Mesothelial cell of epicardium (in vitro differentiated cells): ENCODE data around the gene FEM1B. TPM values are rescaled to one million over a fixed set of nuclear protein-coding genes. Genes with fewer than 3 reads are reported as not detected.

Source experiments
- DNase-seq, 2 experiments: peaks; one replicate each; pipeline ENCODE4 v3.0.0; 2021; ENCODE audit warnings: low spot score in 2 of 2; ENCODE audit not compliant: unreplicated experiment in 2 of 2
- H3K27ac Mint-ChIP-seq: 2 replicates; pipeline ENCODE4 v1.8.0; 2021; ENCODE audit warnings: mixed read lengths
- H3K27me3 Mint-ChIP-seq: 2 replicates; pipeline ENCODE4 v1.8.0; 2021; ENCODE audit warnings: low read depth, mixed read lengths
- H3K36me3 Mint-ChIP-seq: 2 replicates; pipeline ENCODE4 v1.8.0; 2021; ENCODE audit warnings: mixed read lengths
- H3K4me1 Mint-ChIP-seq: 2 replicates; pipeline ENCODE4 v1.8.0; 2021; ENCODE audit warnings: mixed read lengths
- H3K4me3 Mint-ChIP-seq: 2 replicates; pipeline ENCODE4 v1.8.0; 2021; ENCODE audit warnings: mild to moderate bottlenecking, moderate library complexity, mixed read lengths
- H3K9me3 Mint-ChIP-seq: 2 replicates; pipeline ENCODE4 v1.8.0; 2021; ENCODE audit warnings: mixed read lengths
- total RNA-seq: library from RNA; stranded (reverse); gene quantifications from 3 replicates; pipeline ENCODE4 v1.2.1, GENCODE V29; 2021
- TF ChIP-seq, protein P1 (sequence below): fragments of 200-600 bp; sonication (generic); IDR thresholded peaks from one replicate; pipeline ENCODE4 v1.5.0; 2021; ENCODE audit warnings: antibody characterized with exemption; ENCODE audit not compliant: unreplicated experiment

FEM1B gene
- total RNA-seq, 1 donor from 2014 or later = 54.6 TPM

DNA sequence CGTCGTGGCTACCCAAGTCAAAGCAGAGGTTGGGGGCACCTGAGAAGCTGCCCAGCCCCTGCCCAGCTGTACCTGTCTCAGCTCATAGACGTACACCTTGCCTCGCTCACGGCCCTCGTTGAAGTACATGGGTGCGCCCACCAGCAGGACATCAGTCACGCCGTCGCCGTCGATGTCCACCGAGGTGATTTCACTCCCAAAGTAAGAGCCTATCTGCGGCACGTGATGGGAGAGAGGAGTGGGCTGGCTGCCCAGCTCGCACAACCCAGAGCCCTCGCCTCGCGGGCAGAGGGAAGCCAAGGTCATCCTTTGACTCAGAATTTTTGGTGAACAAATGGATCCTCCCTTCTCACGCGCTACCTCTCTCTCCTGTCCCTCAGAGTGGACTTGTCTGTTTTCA lies 54.7 kb downstream of the FEM1B start:
- H3K4me1 Mint-ChIP-seq = peaks cover 35% of the 10 kb centered on the region
- H3K27ac Mint-ChIP-seq = no peak overlapping the region
- TF ChIP-seq, protein P1, sequence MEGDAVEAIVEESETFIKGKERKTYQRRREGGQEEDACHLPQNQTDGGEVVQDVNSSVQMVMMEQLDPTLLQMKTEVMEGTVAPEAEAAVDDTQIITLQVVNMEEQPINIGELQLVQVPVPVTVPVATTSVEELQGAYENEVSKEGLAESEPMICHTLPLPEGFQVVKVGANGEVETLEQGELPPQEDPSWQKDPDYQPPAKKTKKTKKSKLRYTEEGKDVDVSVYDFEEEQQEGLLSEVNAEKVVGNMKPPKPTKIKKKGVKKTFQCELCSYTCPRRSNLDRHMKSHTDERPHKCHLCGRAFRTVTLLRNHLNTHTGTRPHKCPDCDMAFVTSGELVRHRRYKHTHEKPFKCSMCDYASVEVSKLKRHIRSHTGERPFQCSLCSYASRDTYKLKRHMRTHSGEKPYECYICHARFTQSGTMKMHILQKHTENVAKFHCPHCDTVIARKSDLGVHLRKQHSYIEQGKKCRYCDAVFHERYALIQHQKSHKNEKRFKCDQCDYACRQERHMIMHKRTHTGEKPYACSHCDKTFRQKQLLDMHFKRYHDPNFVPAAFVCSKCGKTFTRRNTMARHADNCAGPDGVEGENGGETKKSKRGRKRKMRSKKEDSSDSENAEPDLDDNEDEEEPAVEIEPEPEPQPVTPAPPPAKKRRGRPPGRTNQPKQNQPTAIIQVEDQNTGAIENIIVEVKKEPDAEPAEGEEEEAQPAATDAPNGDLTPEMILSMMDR = no peak

DNA sequence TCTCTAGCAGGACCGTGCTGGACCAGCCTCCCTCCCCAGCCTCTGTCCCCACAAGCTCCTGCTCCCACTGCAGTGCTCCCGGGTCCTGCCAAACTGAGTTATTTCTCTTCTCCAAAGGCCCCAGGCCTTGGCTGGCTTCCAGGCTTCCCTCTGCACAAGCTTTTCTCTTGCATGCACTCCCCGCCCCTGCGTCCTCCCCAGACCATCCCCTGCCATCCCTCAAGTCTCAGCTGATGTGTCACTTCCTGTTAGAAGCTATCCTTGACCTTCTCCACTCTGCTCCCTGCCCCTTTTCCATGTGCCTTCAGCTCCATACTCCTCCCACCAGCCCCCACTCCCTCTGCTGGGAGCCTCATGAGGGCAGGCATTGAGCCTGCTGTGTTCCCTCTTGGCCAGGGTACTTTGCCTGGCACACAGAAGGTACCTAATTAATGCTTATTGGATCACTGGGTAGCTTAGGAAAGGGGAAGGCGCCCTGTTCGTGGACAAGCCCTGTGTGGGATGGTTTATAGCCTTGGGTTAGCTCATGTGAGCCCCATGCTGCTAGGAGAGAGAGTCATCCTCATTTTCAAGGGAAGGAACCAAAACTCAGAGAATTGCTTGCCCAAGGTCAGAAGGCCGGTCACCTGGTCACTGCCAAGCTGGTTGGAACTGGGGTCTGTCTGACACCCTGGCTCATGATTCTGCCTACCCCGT lies 56.4 kb downstream of the FEM1B start:
- no peak overlapping the region for H3K27ac Mint-ChIP-seq
- TF ChIP-seq, protein P1 = no peak
- H3K36me3 Mint-ChIP-seq = no peaks in the 10 kb centered on the region
- peaks cover 35% of the 10 kb centered on the region for H3K4me1 Mint-ChIP-seq
- H3K27me3 Mint-ChIP-seq = peaks cover 3% of the 10 kb centered on the region
- no peaks in the 10 kb centered on the region for H3K9me3 Mint-ChIP-seq
- no peak overlapping the region for H3K4me3 Mint-ChIP-seq
- DNase-seq = no peak

More for the DNA sequence above, 54.7 kb downstream of the FEM1B start:
- Mint-ChIP-seq H3K4me3 (no peak overlapping the region), H3K36me3 (no peaks in the 10 kb centered on the region), H3K27me3 (peaks cover 13% of the 10 kb centered on the region), H3K9me3 (no peaks in the 10 kb centered on the region)
- no peak for DNase-seq

DNA sequence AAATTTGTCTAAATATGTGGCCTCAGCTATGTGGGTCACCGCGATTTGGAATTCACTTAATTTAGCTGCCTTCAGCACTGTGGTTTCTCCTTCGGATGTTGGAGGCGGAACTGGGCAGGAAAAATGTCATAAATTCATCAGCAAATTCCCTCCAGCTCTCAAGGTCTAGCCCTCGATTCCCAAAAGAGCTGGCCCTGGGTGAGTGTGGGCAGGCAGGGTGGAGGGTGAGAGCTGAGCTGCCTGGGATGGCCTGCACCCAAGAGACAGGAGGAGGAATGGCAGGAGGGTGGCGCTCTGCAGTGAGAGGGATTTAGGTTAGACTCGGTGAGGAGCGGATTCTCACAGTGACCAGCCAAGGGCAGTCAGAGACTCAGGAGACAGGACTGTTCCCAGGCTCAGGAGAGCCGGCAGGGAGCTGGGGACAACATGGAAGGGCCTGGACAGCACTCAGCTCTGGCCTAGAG lies 57.1 kb downstream of the FEM1B start:
- TF ChIP-seq, protein P1 = no peak
- Mint-ChIP-seq H3K27ac (no peak overlapping the region), H3K4me3 (no peak overlapping the region), H3K9me3 (no peaks in the 10 kb centered on the region), H3K36me3 (no peaks in the 10 kb centered on the region), H3K4me1 (peaks cover 33% of the 10 kb centered on the region), H3K27me3 (peaks cover 5% of the 10 kb centered on the region)
- DNase-seq = no peak

GRCh38 chr15:68335251-68335650 lies 57.7 kb downstream of the FEM1B start:
- H3K4me3 Mint-ChIP-seq = no peak overlapping the region
- H3K36me3 Mint-ChIP-seq = no peaks in the 10 kb centered on the region
- TF ChIP-seq, protein P1 = no peak
- peaks cover 6% of the 10 kb centered on the region for H3K27me3 Mint-ChIP-seq
- H3K27ac Mint-ChIP-seq = no peak overlapping the region
- no peaks in the 10 kb centered on the region for H3K9me3 Mint-ChIP-seq
- peaks cover 27% of the 10 kb centered on the region for H3K4me1 Mint-ChIP-seq
- no peak for DNase-seq

DNA sequence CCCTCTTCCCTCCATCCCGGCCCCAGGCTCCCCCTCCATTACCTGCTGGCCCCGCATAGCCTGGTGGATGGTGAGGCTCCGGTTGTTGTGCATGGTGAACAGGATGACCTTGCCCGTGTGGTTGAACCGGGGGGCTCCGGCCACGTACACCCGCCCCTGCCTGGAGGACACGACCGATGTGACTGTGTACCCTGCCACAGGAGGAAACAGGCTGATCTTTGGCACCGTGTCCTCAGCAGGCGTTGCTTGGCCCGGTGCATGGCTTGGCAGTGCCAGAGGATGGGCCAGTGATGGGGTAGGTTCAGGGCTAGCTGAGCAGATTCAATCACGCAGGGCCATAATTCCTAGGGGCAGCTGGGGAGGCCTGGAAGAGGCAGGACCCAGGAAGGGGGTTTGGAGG lies 58.1 kb downstream of the FEM1B start:
- TF ChIP-seq, protein P1 = no peak

More for the DNA sequence above, 58.1 kb downstream of the FEM1B start:
- no peak for DNase-seq
- H3K27me3 Mint-ChIP-seq = peaks cover 6% of the 10 kb centered on the region
- no peaks in the 10 kb centered on the region for H3K9me3 Mint-ChIP-seq
- H3K4me3 Mint-ChIP-seq = no peak overlapping the region
- H3K4me1 Mint-ChIP-seq = peaks cover 25% of the 10 kb centered on the region
- no peak overlapping the region for H3K27ac Mint-ChIP-seq
- H3K36me3 Mint-ChIP-seq = no peaks in the 10 kb centered on the region
